Right lobe of liver (tissue), 6 donors: ENCODE results near the gene PRKN. TPM values are rescaled to one million over a fixed set of nuclear protein-coding genes. Genes with fewer than 3 reads are reported as not detected.

ENCODE experiments used
- ATAC-seq, 4 donors: fragments of 200-7000 bp; cut with Tn5 transposase; one replicate each; pipeline ENCODE4 v1.9.1; 2020; ENCODE audit warnings: mild to moderate bottlenecking in 4 of 4, moderate library complexity in 4 of 4
- DNase-seq, 3 donors: peaks; one replicate each; pipeline ENCODE4 v3.0.0-alpha.2; 2020
- H3K27ac ChIP-seq, 3 donors: fragments of 200-600 bp; one replicate each; pipeline ENCODE4 v1.8.0; 2022
- H3K27me3 ChIP-seq, 2 donors: fragments of 200-600 bp; one replicate each; pipeline ENCODE4 v1.8.0; 2022
- H3K36me3 ChIP-seq, 4 donors: fragments of 200-600 bp; sonication (generic) in 1 of 4; one replicate each; pipeline versions ENCODE4 v1.5.1 to v1.8.0; 2017 to 2022; ENCODE audit warnings: control low read depth in 1 of 4
- H3K4me1 ChIP-seq, 4 donors: fragments of 200-600 bp; sonication (generic) in 1 of 4; one replicate each; pipeline versions ENCODE4 v1.5.1 to v1.8.0; 2017 to 2022; ENCODE audit warnings: control low read depth in 1 of 4
- H3K4me3 ChIP-seq, 3 donors: fragments of 200-600 bp; one replicate each; pipeline ENCODE4 v1.8.0; 2022
- H3K9me3 ChIP-seq, 4 donors: fragments of 200-600 bp; sonication (generic) in 1 of 4; one replicate each; pipeline versions ENCODE4 v1.5.1 to v1.8.0; 2017 to 2022; ENCODE audit warnings: control low read depth in 1 of 4
- POLR2A ChIP-seq: fragments of 450-650 bp; IDR thresholded peaks from one replicate; pipeline ENCODE4 v1.6.1; 2017; ENCODE audit warnings: antibody characterized with exemption, mild to moderate bottlenecking
- WGBS: methylation state at CpG from one replicate; pipeline ENCODE4 v1.1.6; 2018; ENCODE audit warnings: low coverage, low lambda C conversion rate; ENCODE audit not compliant: insufficient coverage; ENCODE audit errors: missing lambda C conversion rate; 5-methylcytosine and 5-hydroxymethylcytosine counted together
- intact Hi-C, 2 donors: fragments of 100-400 bp; cut with DNase I; formaldehyde crosslinking; loops; one replicate each; pipeline versions ENCODE4 v1.11.2 to v1.14.1; 2022
- total RNA-seq, 6 experiments: library from RNA; depleted of rRNA in 2 of 6; stranded (reverse); fragments of >200 nt in 2 of 6; fragmentation: NEBNext Ultra II Directional in 3 of 6; extraction: Animal tissue kit (Norgen Biotek cat#: 25700) in 3 of 6; gene quantifications; one replicate each; pipeline versions ENCODE4 v1.1.0 to v1.2.4, GENCODE V29; 2016 to 2023
- TF ChIP-seq, protein P1 (sequence below), 4 donors: fragments of 200-600 bp in 3 of 4; fragments of 450-650 bp in 1 of 4; IDR thresholded peaks; one replicate each; pipeline versions ENCODE4 v1.5.1 to v1.8.0; 2016 to 2022; ENCODE audit warnings: antibody characterized with exemption in 4 of 4, mild to moderate bottlenecking in 2 of 4
- donor health status: DM: no; HTN: yes; CAD: no.
- donor health status: DM: no; HTN: no; CAD: no.
- donor health status: DM: no; HTN: no; CAD: no.
- donor health status: DM: no; HTN: yes; CAD: no.
- donor health status: DM: no; HTN: yes; CAD: no.

PRKN gene
- total RNA-seq, 6 experiments from 2014 or later, result 1.1 to 3.7 (median 2.2) TPM

- 61% methylated on average over 6 of the region's 6 CpGs for WGBS
- Histone ChIP-seq H3K27ac (no peak overlapping the region), H3K27me3 (no peaks in the 10 kb centered on the region), H3K9me3 (no peaks in the 10 kb centered on the region), H3K4me1 (no peaks in the 10 kb centered on the region), H3K4me3 (no peak overlapping the region), H3K36me3 (no peaks in the 10 kb centered on the region)
- intact Hi-C loops, result no loop called here
- ATAC-seq (no peak), DNase-seq (no peak)
- no peak for TF ChIP-seq POLR2A
- TF ChIP-seq, protein P1, sequence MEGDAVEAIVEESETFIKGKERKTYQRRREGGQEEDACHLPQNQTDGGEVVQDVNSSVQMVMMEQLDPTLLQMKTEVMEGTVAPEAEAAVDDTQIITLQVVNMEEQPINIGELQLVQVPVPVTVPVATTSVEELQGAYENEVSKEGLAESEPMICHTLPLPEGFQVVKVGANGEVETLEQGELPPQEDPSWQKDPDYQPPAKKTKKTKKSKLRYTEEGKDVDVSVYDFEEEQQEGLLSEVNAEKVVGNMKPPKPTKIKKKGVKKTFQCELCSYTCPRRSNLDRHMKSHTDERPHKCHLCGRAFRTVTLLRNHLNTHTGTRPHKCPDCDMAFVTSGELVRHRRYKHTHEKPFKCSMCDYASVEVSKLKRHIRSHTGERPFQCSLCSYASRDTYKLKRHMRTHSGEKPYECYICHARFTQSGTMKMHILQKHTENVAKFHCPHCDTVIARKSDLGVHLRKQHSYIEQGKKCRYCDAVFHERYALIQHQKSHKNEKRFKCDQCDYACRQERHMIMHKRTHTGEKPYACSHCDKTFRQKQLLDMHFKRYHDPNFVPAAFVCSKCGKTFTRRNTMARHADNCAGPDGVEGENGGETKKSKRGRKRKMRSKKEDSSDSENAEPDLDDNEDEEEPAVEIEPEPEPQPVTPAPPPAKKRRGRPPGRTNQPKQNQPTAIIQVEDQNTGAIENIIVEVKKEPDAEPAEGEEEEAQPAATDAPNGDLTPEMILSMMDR (IDR thresholded peaks at IDR 0.05), result no peak
Measured at GRCh38 chr6:161727083-161727833, 1000.3 kb downstream of the PRKN start.

DNA sequence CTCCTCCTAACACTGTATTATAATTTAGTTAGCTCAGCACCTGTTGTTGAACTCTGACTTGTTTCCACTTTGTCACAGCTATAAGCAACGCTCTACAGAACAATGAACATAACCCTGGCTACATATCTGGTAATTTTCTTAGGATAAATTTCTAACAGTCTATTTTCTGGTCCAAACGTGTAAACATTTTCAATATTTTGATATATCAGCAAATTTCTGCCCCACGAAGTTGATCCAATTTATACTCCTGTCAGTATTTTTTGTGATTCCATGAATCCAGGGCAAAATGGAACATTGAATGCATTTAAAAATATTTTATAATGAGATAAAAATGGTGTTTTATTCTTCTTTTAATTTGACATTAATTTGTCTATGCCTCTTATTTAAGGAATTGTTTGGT is 1005.2 kb downstream of the PRKN start:
- no peak for TF ChIP-seq POLR2A
- Histone ChIP-seq H3K27ac (no peak overlapping the region), H3K4me1 (no peaks in the 10 kb centered on the region), H3K27me3 (no peaks in the 10 kb centered on the region), H3K9me3 (no peaks in the 10 kb centered on the region), H3K4me3 (no peak overlapping the region), H3K36me3 (no peaks in the 10 kb centered on the region)
- ATAC-seq (no peak), DNase-seq (no peak)
- intact Hi-C loops, result no loop called here
- whole genome bisulfite sequencing, result 68% methylated on average over 3 of the region's 3 CpGs

DNA sequence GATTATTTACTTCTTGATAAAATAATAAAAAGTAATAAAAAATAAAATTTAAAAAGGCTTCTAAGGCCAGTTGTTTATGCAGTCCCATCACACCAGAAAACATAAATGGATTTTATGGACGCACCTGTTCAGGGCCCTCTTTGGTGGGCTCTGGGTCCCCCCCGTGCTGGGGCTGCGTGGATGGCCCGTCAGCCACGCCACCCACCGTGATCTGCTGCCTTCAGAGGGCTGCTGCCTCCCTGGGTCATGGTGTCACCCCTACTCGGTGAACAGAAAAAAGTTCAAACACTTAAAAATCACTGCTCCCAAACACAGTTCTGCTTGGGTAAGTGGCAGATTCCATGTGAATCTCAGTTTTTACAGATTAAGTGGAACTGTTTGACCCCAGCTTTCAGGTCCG is 1006.1 kb downstream of the PRKN start:
- intact Hi-C loops, result no loop called here
- no peak for DNase-seq
- Histone ChIP-seq H3K4me1 (no peaks in the 10 kb centered on the region), H3K9me3 (no peaks in the 10 kb centered on the region), H3K36me3 (no peaks in the 10 kb centered on the region), H3K27ac (no peak overlapping the region), H3K4me3 (no peak overlapping the region), H3K27me3 (no peaks in the 10 kb centered on the region)
- WGBS, result 81% methylated on average over 7 of the region's 8 CpGs
- TF ChIP-seq, protein P1 (IDR thresholded peaks at IDR 0.05), result no peak
- TF ChIP-seq POLR2A, result no peak
- ATAC-seq, result no peak

DNA sequence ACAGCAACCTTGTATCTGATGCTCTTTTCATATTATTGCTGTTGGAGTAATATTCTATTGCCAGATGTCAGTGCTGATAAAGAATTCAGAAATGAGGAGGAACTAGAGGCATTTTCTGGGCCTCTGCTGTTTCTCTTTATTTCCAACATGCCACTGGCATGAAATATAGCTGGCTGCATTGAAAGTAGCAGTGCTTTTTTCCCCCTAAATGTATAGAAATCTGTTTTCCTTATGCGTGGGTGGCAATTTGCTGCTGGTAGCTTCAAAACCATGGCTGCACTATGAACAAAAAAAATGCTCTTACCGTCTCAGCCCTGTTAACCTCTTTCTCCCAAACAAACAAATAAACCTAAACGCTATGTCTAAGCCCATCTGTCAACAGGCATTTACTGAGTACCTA is 1011.4 kb downstream of the PRKN start:
- TF ChIP-seq, protein P1 (IDR thresholded peaks at IDR 0.05), result no peak
- DNase-seq (no peak), ATAC-seq (no peak)
- 56% methylated on average over 3 of the region's 3 CpGs for WGBS
- Histone ChIP-seq H3K9me3 (no peaks in the 10 kb centered on the region), H3K36me3 (no peaks in the 10 kb centered on the region), H3K27me3 (no peaks in the 10 kb centered on the region), H3K4me1 (no peaks in the 10 kb centered on the region), H3K27ac (no peak overlapping the region), H3K4me3 (no peak overlapping the region)
- intact Hi-C loops, result no loop called here

- 78% methylated on average over 1 of the region's 1 CpG for WGBS
- no peak overlapping the region for H3K4me3 ChIP-seq
- intact Hi-C loops, result no loop called here
- no peaks in the 10 kb centered on the region for H3K27me3 ChIP-seq
- ATAC-seq (no peak), DNase-seq (no peak)
- no peak overlapping the region for H3K27ac ChIP-seq
- H3K4me1 ChIP-seq, result no peaks in the 10 kb centered on the region
- no peaks in the 10 kb centered on the region for H3K36me3 ChIP-seq
- no peaks in the 10 kb centered on the region for H3K9me3 ChIP-seq
- TF ChIP-seq, protein P1 (IDR thresholded peaks at IDR 0.05), result no peak
- no peak for TF ChIP-seq POLR2A
Measured at GRCh38 chr6:161711938-161712337, 1015.6 kb downstream of the PRKN start.
